IMR-90 (cell line): ENCODE results near the gene MORC1.

Experiments
- BHLHE40 ChIP-seq: fragments of 150-350 bp; IDR thresholded peaks from 2 replicates; pipeline ENCODE4 v1.6.1; 2016; ENCODE audit warnings: mild to moderate bottlenecking, low read depth, low read length
- CEBPB ChIP-seq: IDR thresholded peaks from 2 replicates; pipeline ENCODE4 v1.6.1; 2012; ENCODE audit warnings: low read depth, low read length, improper control_type of control experiment
- MAFK ChIP-seq: IDR thresholded peaks from 2 replicates; pipeline ENCODE4 v1.6.1; 2012; ENCODE audit warnings: low read depth, low read length, improper control_type of control experiment
- MAZ ChIP-seq: IDR thresholded peaks from 2 replicates; pipeline ENCODE4 v1.6.1; 2012; ENCODE audit warnings: low read depth, mild to moderate bottlenecking, low read length, improper control_type of control experiment, moderate library complexity, borderline replicate concordance
- MXI1 ChIP-seq: IDR thresholded peaks from 2 replicates; pipeline ENCODE4 v1.6.1; 2012; ENCODE audit warnings: low read depth, mild to moderate bottlenecking, low read length, moderate library complexity, borderline replicate concordance
- POLR2A ChIP-seq: IDR thresholded peaks from 2 replicates; pipeline ENCODE4 v1.6.1; 2012; ENCODE audit warnings: mild to moderate bottlenecking, low read depth, low read length
- RAD21 ChIP-seq: IDR thresholded peaks from 2 replicates; pipeline ENCODE4 v1.6.1; 2012; ENCODE audit warnings: low read length, improper control_type of control experiment
- RFX5 ChIP-seq: IDR thresholded peaks from 2 replicates; pipeline ENCODE4 v1.8.0; 2012; ENCODE audit warnings: low read depth, mild to moderate bottlenecking, low read length, moderate library complexity
- SMC3 ChIP-seq: fragments of 150-350 bp; IDR thresholded peaks from 2 replicates; pipeline ENCODE4 v1.6.1; 2016; ENCODE audit warnings: low read depth, mild to moderate bottlenecking, antibody characterized with exemption, low read length, moderate library complexity
- TF ChIP-seq, protein P1 (sequence below): conservative IDR thresholded peaks from 2 replicates; pipeline ENCODE4 v1.5.1; 2012; ENCODE audit warnings: mild to moderate bottlenecking, low read depth, low read length, improper control_type of control experiment

DNA sequence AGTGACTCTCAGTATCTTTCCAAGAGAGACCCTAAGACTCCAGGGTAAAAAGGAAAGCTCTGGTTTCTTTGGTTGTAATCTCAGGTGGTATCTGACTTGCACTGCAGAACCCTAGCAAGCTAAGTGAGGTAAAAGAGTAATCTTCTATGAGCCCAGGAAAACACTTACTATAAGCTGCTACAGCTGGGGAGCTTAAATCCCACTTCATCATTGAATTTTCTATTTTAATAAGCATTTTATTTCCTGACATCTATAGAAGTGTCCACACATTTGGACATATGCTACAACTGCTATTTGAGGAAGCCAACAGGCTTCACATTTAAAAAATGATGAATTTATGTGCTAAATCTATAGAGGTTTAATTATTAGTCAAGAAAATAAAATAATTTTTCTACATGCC lies 91.1 kb downstream of the MORC1 start:
- TF ChIP-seq POLR2A (no peak), BHLHE40 (no peak), CEBPB (no peak), MXI1 (no peak), MAFK (no peak), MAZ (no peak), RAD21 (no peak), RFX5 (no peak), SMC3 (no peak)
- TF ChIP-seq, protein P1, sequence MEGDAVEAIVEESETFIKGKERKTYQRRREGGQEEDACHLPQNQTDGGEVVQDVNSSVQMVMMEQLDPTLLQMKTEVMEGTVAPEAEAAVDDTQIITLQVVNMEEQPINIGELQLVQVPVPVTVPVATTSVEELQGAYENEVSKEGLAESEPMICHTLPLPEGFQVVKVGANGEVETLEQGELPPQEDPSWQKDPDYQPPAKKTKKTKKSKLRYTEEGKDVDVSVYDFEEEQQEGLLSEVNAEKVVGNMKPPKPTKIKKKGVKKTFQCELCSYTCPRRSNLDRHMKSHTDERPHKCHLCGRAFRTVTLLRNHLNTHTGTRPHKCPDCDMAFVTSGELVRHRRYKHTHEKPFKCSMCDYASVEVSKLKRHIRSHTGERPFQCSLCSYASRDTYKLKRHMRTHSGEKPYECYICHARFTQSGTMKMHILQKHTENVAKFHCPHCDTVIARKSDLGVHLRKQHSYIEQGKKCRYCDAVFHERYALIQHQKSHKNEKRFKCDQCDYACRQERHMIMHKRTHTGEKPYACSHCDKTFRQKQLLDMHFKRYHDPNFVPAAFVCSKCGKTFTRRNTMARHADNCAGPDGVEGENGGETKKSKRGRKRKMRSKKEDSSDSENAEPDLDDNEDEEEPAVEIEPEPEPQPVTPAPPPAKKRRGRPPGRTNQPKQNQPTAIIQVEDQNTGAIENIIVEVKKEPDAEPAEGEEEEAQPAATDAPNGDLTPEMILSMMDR: no peak
